Right atrium auricular region (tissue), 2 donors: ENCODE data around the gene TP73. TPM values are rescaled to one million over a fixed set of nuclear protein-coding genes. Genes with fewer than 3 reads are reported as not detected.

Experiments used
- DNase-seq: peaks from one replicate; pipeline ENCODE4 v3.0.0-alpha.2; 2019; ENCODE audit warnings: low spot score
- H3K27ac ChIP-seq, 2 donors: fragments of 200-600 bp; sonication (generic); 1 replicate in 1 of 2; 2 replicates in 1 of 2; pipeline ENCODE4 v1.5.1; 2016 to 2019
- H3K27me3 ChIP-seq, 2 donors: fragments of 200-600 bp; sonication (generic); one replicate each; pipeline versions ENCODE4 v1.5.1 to v1.6.0; 2017 to 2019
- H3K36me3 ChIP-seq: fragments of 200-600 bp; sonication (generic); one replicate; pipeline ENCODE4 v1.5.1; 2016
- H3K4me1 ChIP-seq, 2 donors: fragments of 200-600 bp; sonication (generic); one replicate each; pipeline versions ENCODE4 v1.5.1 to v1.6.0; 2017 to 2019
- H3K4me3 ChIP-seq, 2 donors: fragments of 200-600 bp; sonication (generic); 1 replicate in 1 of 2; 2 replicates in 1 of 2; pipeline ENCODE4 v1.5.1; 2017 to 2019; ENCODE audit warnings: mild to moderate bottlenecking in 1 of 2, moderate library complexity in 1 of 2
- H3K9me3 ChIP-seq, 2 donors: fragments of 200-600 bp; sonication (generic); one replicate each; pipeline ENCODE4 v1.5.1; 2019
- CTCF ChIP-seq, 2 donors: fragments of 200-600 bp; sonication (generic); IDR thresholded peaks; one replicate each; pipeline ENCODE4 v1.5.1; 2019; ENCODE audit warnings: antibody characterized with exemption in 2 of 2
- total RNA-seq, 2 donors: library from RNA; depleted of rRNA; stranded (reverse); fragments of >200 nt; gene quantifications; one replicate each; pipeline ENCODE4 v1.1.0, GENCODE V29; 2016

The TP73 gene
- total RNA-seq, 2 donors from 2014 or later = 0.16 TPM; not detected in 1

- no peaks in the 10 kb centered on the region for H3K27me3 ChIP-seq
- no peaks in the 10 kb centered on the region for H3K9me3 ChIP-seq
- no peaks in the 10 kb centered on the region for H3K4me1 ChIP-seq
- no peaks in the 10 kb centered on the region for H3K36me3 ChIP-seq
- H3K4me3 ChIP-seq = no peak overlapping the region
- TF ChIP-seq CTCF (IDR thresholded peaks at IDR 0.05) = no peak
- no peak for DNase-seq
- no peak overlapping the region for H3K27ac ChIP-seq
Measured at GRCh38 chr1:3685906-3686305, 33.6 kb downstream of the TP73 start.

GRCh38 chr1:3687504-3687903 lies 35.2 kb downstream of the TP73 start:
- Histone ChIP-seq H3K27ac (no peak overlapping the region), H3K4me3 (no peak overlapping the region), H3K9me3 (no peaks in the 10 kb centered on the region), H3K27me3 (no peaks in the 10 kb centered on the region), H3K4me1 (no peaks in the 10 kb centered on the region), H3K36me3 (no peaks in the 10 kb centered on the region)
- no peak for DNase-seq
- TF ChIP-seq CTCF (IDR thresholded peaks at IDR 0.05) = no peak

- H3K4me1 ChIP-seq = no peaks in the 10 kb centered on the region
- no peak for DNase-seq
- H3K4me3 ChIP-seq = no peak overlapping the region
- no peak overlapping the region for H3K27ac ChIP-seq
- no peaks in the 10 kb centered on the region for H3K27me3 ChIP-seq
- H3K9me3 ChIP-seq = no peaks in the 10 kb centered on the region
- no peak for TF ChIP-seq CTCF (IDR thresholded peaks at IDR 0.05)
- no peaks in the 10 kb centered on the region for H3K36me3 ChIP-seq
Measured at GRCh38 chr1:3688356-3689137, 36.2 kb downstream of the TP73 start.

GRCh38 chr1:3689138-3689750 lies 36.9 kb downstream of the TP73 start:
- H3K27me3 ChIP-seq = no peaks in the 10 kb centered on the region
- no peak overlapping the region for H3K27ac ChIP-seq
- DNase-seq = no peak
- no peak overlapping the region for H3K4me3 ChIP-seq
- H3K36me3 ChIP-seq = no peaks in the 10 kb centered on the region
- no peak for TF ChIP-seq CTCF (IDR thresholded peaks at IDR 0.05)
- no peaks in the 10 kb centered on the region for H3K4me1 ChIP-seq
- H3K9me3 ChIP-seq = no peaks in the 10 kb centered on the region

- peaks cover 0 to 2% of the 10 kb centered on the region in 2 donors for H3K4me1 ChIP-seq
- no peaks in the 10 kb centered on the region for H3K36me3 ChIP-seq
- H3K27ac ChIP-seq = no peak overlapping the region
- H3K4me3 ChIP-seq = no peak overlapping the region
- no peaks in the 10 kb centered on the region for H3K27me3 ChIP-seq
- no peak for TF ChIP-seq CTCF (IDR thresholded peaks at IDR 0.05)
- no peak for DNase-seq
- no peaks in the 10 kb centered on the region for H3K9me3 ChIP-seq
Measured at GRCh38 chr1:3690282-3691065, 38.2 kb downstream of the TP73 start.
